NCI-H187 treated with DMSO at 0.1 percent for 48 hours (cell line): Measurements from ENCODE around the gene EMILIN2.
"Not testable (repeated sequence)": the region's sequence is repeated elsewhere in the genome, so short reads cannot be mapped to it uniquely, and the experiment has no call there.

Source experiments
- DNase-seq: peaks from one replicate; lab custom pipeline; 2025; lab: John Stamatoyannopoulos, UW

EMILIN2 gene

GRCh38 chr18:2915486-2915885 lies 68.7 kb downstream of the EMILIN2 start:
- DNase-seq = not testable (repeated sequence)

GRCh38 chr18:2916184-2916583 lies 69.4 kb downstream of the EMILIN2 start:
- DNase-seq = no peak

DNA sequence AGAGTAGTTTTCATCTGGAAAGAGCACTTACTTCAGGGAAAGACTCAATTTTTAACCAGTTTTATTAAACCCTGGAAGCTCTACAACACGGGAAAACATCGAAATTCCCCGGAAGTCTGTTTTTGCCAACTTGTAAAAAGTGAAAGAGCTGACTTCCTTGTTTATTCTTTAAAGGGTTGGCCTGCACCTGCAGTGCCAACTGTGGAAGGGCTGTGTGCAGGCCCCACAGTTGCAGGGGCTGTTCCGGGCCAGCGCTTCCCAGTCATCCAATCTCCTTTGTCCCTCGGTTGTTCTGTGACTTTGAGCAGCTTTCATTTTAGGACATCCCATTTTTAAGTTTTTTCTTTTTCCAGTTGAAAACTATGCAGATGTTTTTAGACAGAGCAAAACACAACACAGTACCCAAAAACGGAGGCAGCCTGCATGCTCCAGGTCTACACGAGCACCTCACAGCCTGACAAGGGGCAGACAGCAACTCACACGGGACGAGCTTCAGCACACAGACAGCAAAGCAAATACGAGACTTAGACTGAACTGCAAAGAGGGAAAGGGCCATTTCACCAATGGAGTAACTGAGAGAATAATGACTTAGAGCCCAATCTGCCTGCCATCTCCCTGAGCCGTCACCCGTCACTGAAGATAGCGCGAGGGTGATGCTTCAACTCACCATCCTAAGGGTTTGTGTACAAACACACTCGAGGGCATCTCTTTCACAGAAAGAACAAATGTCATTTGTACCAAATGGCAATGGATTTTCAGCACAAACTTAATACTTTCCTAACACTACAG lies 70.6 kb downstream of the EMILIN2 start:
- DNase-seq = no peak

GRCh38 chr18:2918761-2919550 lies 72.2 kb downstream of the EMILIN2 start:
- DNase-seq = no peak

GRCh38 chr18:2919600-2919999 lies 72.8 kb downstream of the EMILIN2 start:
- no peak for DNase-seq

- DNase-seq = no peak
Measured at GRCh38 chr18:2920027-2920426, 73.2 kb downstream of the EMILIN2 start.

GRCh38 chr18:2920546-2921343 lies 73.9 kb downstream of the EMILIN2 start:
- no peak for DNase-seq

- DNase-seq = no peak
Measured at GRCh38 chr18:2921778-2922177, 75.0 kb downstream of the EMILIN2 start.

DNA sequence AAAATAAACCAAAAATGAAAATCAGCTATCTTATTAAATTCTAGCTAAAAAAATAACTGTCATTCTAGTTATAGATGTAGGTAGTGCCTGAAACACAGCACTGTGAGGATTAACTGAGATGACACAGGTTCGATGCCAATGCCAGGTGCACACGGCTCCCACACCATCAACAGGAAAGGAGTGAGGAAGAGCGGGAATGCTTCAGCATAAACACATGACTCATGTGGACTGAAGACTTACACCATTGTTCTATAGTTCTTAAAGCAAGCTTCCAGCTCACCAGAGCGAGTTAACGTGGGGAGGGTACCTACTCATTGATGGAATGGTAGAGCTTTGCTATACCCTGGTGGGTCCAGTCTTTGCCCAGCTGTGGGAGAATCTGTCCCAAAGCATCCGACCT lies 76.7 kb downstream of the EMILIN2 start:
- no peak for DNase-seq

DNA sequence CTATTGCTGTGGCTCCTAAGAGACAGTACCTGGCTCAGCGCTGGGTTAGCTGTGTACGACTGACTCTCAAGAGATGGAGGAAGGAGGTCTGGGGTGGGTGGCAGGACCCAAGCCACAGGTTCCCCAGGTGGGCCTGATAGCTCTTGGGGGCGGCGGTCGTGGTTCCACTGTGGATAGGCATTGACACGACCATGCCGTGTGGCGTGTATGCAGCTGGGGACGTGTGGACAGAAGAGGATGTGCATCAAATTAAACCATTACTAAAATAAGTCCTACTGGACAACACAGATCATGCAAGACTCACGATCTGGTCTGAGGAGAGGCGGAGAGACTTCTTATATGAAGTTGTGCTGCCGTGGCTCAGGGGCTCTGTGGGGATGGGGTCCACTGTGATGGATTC lies 78.1 kb downstream of the EMILIN2 start:
- DNase-seq = no peak

DNA sequence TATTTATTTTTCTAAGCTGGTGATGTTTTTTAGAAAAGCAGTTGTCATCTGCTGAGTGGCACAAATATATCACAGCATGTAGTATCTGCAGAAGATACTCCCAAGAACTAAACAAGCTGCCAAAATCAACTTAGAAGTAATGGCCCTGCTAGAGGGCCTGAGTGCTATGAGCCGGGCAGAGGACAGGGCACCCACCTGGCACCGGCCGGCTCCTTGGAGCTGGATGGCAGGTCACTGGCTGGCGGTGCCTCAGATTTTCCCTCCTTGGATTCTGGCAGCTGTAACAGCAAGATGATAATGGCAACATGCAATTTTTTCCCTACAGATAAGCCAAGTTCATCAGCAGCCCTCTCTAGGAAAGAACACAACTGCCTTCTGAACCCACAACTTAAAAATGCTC lies 79.7 kb downstream of the EMILIN2 start:
- DNase-seq = no peak

GRCh38 chr18:2927745-2928144 lies 80.9 kb downstream of the EMILIN2 start:
- DNase-seq = no peak

GRCh38 chr18:2932247-2933181 lies 85.7 kb downstream of the EMILIN2 start:
- no peak for DNase-seq

DNA sequence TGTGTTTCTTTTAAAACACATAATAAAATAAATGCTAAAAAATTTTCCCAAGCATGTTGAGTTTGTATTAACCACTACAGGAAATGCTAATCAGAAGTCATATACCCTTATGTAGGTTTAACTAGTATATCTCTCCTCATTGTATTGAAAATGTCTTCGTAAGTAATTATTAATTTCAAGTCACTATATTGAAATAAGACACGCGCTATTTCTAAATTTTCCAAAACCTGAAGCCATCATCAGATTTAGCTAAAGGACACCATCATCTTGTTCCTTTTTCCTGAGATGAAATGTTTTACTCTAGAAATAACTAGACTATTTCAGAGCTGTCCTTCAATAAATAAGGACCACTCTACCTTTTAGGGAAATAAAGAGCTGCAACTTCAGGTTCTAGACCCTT lies 87.2 kb downstream of the EMILIN2 start:
- DNase-seq = no peak

GRCh38 chr18:2935438-2936192 lies 88.8 kb downstream of the EMILIN2 start:
- DNase-seq = no peak

DNA sequence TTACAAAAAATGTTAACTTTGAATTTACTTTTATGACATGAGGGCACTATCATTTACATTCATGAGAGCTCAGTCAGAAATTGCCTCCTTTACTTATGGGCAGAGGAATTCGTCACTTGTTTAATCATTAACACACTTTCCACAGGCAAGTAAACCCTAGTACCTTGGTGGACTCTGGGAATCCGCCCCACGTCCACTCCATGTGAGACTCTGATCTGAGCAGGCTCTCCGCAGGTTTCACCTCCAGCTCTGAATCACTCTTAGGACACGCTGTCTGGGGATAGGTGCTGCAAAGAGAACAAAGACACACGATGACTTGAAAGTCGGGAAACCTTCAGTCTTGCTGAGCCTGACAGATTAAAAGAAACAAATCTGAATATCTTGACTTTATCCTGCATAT lies 92.5 kb downstream of the EMILIN2 start:
- DNase-seq = no peak

GRCh38 chr18:2948038-2948437 lies 101.2 kb downstream of the EMILIN2 start:
- no peak for DNase-seq

DNA sequence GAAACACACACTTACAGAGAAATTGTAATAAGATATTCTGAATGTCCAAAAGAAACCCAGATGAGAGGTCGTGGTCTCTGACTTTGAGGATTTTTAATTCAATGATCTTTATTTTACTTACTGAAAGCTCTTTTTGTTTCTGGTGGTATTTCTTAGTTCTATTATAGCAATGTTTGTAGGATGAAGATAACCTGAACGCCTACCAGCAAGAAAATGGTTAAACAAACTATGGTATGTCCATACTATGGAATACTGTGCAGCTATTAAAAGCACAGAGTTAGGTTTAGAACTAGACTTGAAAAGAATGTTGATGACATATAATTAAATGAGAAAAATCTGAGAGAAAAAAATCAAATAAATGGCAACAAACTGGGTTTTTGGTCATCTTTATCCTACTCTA lies 105.8 kb downstream of the EMILIN2 start:
- DNase-seq = no peak

- no peak for DNase-seq
Measured at GRCh38 chr18:2953935-2954653, 107.3 kb downstream of the EMILIN2 start.
